Ecto neural progenitor cell (in vitro differentiated cells): ENCODE results near the gene TRAPPC12.
"Not testable (repeated sequence)": the region's sequence is repeated elsewhere in the genome, so short reads cannot be mapped to it uniquely, and the experiment has no call there.

Experiments used
- DNase-seq: peaks from one replicate; pipeline ENCODE4 v3.0.0-alpha.2; 2018; ENCODE audit warnings: low spot score

TRAPPC12 gene

GRCh38 chr2:3454005-3454404, 74.5 kb downstream of the TRAPPC12 start:
- not testable (repeated sequence) for DNase-seq

GRCh38 chr2:3454802-3455201, 75.3 kb downstream of the TRAPPC12 start:
- DNase-seq, result no peak

- DNase-seq, result no peak
These were observed 76.6 kb downstream of the TRAPPC12 start for GRCh38 chr2:3456125-3456524.

GRCh38 chr2:3457524-3458395, 78.3 kb downstream of the TRAPPC12 start:
- no peak for DNase-seq

GRCh38 chr2:3458396-3459184, 79.1 kb downstream of the TRAPPC12 start:
- no peak for DNase-seq

- DNase-seq, result no peak
These were observed 79.9 kb downstream of the TRAPPC12 start for GRCh38 chr2:3459185-3460015.

GRCh38 chr2:3460156-3460555, 80.7 kb downstream of the TRAPPC12 start:
- DNase-seq, result no peak

- DNase-seq, result no peak
These were observed 81.6 kb downstream of the TRAPPC12 start for GRCh38 chr2:3460831-3461800.

- no peak for DNase-seq
These were observed 82.5 kb downstream of the TRAPPC12 start for GRCh38 chr2:3461801-3462492.

GRCh38 chr2:3462493-3463104, 83.1 kb downstream of the TRAPPC12 start:
- DNase-seq, result no peak

GRCh38 chr2:3463186-3463835, 83.8 kb downstream of the TRAPPC12 start:
- no peak for DNase-seq

GRCh38 chr2:3463944-3464343, 84.5 kb downstream of the TRAPPC12 start:
- DNase-seq, result no peak

GRCh38 chr2:3464401-3465005, 85.0 kb downstream of the TRAPPC12 start:
- no peak for DNase-seq

GRCh38 chr2:3465328-3465727, 85.8 kb downstream of the TRAPPC12 start:
- no peak for DNase-seq

GRCh38 chr2:3465844-3466481, 86.5 kb downstream of the TRAPPC12 start:
- DNase-seq, result no peak

- no peak for DNase-seq
These were observed 87.0 kb downstream of the TRAPPC12 start for GRCh38 chr2:3466482-3466863.

GRCh38 chr2:3466966-3467365, 87.5 kb downstream of the TRAPPC12 start:
- no peak for DNase-seq

- DNase-seq, result no peak
These were observed 88.2 kb downstream of the TRAPPC12 start for GRCh38 chr2:3467654-3468053.
